Effector CD8-positive, alpha-beta T cell (primary cell): ENCODE results near the gene HPSE2.

Experiments used
- DNase-seq: peaks from one replicate; lab custom pipeline; 2025; lab: John Stamatoyannopoulos, UW

The HPSE2 gene

DNA sequence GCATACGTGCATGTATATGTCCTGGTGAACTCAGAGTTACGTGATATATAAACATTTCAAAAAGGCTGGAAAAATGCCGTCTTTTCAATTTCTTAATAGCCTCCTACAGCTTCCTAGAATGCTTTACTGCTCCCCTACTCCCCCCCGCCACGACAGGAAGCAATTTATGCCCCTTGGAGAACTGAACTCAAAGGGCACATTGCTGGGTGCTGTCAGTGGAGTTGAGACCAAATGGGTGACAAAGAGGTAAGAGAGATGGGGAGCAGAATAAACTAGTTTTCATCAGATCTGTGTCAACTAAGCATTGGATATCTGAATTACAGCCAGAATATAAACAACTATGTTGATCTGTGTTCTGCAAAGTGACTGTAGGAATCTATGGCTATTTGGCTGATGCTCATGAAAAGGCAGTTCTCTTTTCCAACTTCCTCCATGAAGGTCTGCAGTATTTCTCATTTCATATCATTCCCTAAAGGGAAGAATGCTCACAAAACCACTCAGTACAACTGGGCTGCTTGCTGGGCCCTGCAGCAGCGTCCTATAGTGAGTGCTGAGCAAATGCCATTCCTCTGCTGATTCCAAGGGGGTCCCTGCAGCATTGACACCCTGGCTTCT lies 617.6 kb downstream of the HPSE2 start:
- no peak for DNase-seq

DNA sequence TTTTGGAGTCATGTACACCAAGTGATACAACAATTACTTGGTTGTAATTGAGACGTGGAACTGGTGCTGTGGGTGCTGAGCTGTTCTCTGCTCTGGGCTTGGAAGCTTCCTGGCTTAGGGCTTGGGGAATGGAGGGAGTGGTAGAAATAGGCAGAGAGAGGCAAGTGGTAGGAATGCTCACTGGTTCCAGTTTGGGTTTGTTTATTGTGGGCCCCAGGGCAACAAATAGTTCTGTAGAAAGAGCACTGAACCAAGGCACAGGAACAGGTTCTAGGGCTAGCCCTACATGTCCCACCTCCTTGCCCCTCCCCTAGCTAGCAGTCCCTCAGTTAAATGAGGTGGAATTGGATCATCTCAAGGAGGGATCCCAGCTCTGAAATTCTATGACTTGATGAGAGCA lies 622.2 kb downstream of the HPSE2 start:
- DNase-seq: no peak

DNA sequence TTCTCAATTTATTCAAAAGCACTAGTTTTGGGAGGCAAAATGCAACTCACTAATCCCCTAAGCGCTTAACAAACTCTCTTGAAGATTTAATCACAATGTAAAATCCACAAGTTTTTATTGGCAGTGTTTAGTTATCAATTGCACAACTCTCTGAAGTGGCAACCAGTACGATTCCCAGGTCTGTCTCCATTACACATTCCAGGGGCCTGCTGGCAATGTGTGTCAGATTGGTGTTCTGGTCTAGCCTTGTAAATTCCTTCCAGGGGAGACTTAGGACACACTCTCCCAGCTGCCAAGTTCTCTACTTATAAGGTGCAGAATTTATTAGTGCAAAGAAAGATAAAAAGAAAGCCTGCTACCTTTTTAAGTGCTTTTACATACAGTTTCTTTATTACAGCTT lies 624.2 kb downstream of the HPSE2 start:
- no peak for DNase-seq

DNA sequence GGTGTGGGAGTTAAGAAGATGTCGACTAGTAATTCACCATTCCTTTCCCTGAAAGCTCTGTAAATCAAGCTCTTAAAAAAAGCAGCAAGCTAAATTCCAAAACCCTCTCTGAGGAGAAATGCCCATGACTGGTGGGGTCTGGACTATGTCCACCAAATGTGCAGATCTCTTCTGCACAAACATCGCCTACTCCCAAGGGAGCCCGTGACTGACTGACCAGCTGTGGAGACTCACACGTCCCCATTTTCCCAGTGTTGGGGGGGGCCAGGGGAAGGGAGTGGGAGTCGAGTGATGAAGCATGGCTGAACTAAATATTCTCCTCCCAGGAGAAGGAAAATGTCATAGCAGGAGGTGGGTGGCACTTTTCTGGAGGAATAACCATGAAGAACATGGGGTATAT lies 624.8 kb downstream of the HPSE2 start:
- DNase-seq: no peak

DNA sequence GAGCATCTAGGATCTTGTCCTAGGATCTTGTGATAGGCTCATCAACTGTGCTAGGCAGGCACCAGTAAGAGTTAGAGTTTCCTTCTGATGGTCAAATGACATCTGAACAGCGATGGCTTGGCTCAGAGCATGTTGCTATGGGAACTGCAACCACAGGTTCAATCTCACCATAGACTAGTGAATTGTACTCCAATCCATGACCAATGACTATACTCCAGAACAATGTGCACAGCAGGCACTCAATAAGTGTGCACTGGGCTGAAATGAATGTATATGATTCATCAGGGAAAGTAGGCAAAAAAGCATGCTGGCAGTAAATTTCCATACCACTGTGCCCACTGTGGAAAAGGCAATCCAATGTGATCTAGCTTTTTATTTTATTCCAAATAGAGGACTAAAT lies 625.4 kb downstream of the HPSE2 start:
- no peak for DNase-seq

DNA sequence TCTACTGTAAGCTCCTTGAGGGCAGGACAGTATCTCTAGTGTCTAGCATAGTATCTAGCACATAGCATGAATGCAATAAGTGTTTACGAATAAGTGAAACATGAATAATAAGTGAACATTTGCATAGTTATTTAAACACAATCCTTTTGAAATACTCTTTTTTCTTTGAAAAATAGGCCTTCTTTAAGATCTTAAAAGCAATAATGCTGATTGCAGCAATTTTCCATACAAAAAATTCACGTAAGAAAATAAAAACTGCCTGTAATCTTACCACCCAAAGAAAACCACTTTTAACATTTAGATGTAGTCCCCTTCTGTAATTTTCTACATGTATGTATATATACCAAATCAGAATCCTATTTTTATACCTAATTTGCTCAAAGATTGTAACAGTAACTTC lies 626.4 kb downstream of the HPSE2 start:
- DNase-seq: no peak

DNA sequence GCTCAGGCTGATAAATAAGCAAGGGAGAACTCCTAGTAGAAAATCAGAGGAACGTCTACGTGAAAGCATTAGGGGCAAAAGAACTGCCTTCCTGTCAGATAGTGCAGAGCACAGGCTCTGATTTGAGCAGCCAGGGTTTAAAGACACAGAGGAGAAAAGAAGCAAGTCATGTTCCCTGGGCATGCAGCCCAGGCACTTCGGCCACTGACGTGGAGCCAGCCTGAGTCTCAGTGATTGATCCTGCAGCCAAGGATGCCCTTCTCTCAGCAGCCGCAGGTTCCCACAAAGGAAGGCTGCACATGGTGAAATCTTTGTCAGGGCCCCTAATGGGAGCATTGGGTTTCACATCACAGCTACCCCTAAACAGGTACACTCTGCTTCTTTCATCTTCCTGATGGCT lies 627.2 kb downstream of the HPSE2 start:
- DNase-seq: no peak

DNA sequence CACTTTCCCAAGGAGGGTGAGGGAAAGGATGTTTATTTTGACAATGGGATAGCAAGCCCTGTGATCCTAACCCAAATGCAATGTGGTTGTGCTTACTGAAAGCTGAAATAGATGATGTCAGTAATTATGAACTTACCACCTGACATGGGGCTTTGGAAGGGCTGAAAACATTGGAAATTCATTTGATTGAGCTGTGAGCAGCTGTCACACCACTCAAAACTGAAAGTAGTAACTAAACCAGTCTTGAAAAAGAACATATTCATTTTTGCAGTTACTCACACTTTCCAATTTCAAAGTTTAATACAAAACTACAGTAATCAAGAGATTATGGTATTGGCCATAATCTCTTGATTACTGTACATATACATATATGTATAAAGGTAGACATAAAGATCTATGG lies 633.4 kb downstream of the HPSE2 start:
- no peak for DNase-seq

DNA sequence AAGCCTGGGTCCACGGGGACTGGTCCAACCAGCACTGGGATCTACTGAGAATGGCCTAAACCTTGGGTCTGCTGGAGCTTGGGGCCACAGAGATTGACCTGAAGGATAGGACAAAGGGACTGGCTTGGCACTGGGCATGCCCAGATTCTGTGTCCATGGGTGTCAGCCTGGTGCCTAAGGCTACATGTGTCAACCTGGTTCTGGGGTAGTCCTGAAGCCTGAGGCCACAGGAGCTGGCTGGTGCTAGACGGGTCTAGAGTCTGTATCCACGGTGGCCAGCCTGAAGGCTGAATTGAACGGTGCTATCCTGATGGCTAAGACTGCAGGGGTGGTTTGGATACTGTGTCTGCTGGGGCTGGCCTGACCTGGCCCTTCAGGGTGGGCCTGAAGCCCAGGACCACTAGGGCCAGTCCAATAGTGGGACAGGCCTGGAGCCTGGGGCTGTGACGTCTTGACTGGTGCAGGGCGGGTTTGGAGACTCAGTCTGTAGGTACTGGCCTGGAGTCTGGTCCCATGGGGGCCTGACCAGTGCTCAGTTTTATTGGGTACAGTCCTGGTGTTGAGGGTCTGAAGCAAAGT lies 636.5 kb downstream of the HPSE2 start:
- DNase-seq: no peak

DNA sequence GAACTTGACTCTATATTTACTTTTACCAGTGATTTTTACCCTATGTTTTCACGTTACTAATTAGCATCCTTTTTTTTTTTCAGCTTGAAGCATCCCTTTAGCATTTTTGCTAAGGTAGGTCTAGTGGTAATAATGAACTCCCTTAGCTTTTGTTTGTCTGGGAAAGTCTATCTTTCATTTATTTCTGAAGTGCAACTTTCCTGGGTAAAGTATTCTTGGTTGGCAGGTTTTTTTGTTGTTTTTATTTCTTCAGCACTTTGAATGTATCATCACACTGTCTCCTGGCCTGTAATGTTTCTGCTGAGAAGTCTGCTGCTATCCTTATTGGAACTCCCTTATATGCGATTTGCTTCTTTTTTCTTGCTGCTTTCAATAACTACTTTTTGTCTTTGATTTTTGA lies 639.2 kb downstream of the HPSE2 start:
- DNase-seq: no peak

DNA sequence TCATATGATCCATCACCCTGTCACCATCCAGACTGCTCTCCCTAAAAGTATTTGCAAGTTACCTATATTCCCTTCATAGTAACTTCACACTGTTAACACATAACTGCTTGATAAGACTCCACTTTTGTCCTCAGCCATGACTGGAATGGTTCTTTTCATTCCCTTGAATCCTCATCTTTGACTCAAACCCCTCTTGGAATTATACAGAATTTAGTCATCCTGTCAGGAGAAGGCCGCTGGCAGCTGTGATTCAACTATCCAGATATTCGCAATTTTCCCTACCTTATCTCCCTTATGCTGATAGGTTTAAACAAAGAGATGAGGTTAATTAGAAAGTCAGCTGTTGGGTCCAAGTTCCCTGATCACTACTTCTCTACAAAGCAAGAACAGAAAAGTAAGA lies 646.0 kb downstream of the HPSE2 start:
- DNase-seq: no peak

DNA sequence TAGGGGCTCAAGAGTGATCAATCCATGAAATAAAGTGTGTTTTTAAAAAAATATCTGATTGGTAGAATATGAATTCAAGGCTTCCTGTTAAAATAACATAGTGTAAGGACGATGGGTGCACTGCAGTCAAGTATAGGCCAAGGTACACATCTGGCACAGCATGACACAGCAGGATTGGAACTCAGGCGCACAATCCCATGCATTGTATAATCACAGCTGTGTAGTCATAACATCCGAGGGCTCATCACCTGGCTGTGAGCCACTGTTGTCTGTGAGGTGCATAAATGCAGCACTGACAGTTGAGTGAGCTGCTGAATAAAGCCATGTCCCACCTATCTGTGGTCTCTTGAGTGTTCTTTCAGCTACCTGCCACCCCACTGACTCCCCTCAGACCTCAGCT lies 646.6 kb downstream of the HPSE2 start:
- no peak for DNase-seq

DNA sequence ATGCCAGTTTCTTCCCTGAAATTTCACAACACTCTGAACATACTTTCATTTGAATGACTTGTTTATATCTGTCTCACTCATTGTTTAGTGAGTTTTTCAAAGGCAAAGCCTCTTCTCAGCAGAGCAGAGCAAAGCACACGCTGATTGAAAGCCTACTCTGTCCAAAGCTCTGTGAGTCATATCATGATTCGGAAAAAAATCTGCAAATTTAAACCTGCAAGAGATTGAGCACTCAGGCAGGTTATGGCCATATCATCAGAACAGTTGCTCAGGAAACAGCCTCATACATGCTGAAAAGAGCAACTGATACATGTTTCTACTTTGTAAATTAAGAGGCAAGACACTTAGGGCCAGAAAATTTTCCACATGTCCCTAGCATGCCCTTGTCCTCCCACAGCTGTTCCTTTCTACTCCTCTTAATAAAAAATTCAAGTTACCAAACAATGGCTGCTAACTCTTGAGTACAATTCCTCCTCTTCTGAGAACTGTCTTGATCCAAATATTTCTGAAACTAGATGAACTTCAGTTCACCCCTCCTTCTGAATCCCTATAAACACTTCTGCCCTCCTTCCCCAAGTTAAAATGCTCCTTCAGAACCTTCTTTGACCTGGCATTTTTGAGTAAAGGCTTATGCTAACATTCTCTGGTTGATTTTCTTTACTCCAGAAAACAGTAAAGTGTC lies 648.4 kb downstream of the HPSE2 start:
- no peak for DNase-seq

DNA sequence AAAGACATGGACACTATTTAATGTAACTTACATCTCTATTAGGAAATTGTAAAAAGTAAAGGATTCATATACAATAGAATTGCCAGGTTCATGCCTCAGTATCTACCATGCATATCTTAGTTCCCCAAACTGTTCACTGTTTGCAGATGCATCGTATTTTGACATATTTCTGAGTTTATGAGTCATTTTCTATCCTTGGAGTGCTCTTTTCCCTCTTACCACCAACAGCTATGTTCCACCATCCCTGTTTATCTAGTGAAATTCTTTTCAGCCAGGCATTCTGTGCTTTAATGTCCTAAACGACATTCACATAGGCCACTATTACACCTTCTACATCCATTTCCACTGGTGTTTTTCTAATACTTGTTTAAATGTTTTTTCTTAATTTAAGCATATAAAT lies 649.6 kb downstream of the HPSE2 start:
- no peak for DNase-seq

DNA sequence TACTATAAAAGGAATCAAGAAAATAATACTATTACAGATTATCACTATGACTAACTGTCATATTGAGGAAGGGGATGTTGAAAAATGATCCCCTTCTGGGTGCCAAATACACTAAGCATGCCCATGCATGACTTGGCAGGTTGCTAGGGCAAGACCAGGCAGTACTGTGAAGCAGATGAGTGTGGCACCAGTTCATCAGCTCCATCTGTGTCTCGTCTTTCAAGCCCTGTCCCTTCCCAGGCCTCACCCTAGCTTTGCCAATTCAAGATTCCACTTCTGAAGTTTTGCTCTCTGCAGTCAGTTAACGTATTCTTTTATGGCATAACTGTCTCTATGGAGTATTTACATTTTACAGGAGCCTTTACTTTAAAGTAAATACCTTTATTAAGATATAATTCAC lies 653.3 kb downstream of the HPSE2 start:
- no peak for DNase-seq

DNA sequence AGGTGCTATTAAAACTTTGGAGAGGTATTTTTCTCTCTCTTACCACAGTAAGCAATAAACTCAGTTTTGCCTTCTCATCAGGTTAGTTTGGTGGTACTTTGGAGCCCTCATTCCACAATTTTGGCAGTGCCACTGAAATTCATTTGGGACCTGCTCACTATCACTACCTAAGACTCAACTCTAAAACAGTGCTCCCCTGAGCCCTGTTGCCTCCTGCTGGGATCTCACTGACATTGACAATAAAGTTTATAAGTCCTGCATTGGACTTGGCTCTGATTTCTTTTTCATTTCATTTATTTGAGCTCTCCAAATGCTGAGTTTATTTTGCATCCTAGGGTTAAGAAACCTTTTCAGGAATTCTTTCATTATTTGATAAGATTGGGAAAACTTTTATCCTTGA lies 658.1 kb downstream of the HPSE2 start:
- DNase-seq: no peak

DNA sequence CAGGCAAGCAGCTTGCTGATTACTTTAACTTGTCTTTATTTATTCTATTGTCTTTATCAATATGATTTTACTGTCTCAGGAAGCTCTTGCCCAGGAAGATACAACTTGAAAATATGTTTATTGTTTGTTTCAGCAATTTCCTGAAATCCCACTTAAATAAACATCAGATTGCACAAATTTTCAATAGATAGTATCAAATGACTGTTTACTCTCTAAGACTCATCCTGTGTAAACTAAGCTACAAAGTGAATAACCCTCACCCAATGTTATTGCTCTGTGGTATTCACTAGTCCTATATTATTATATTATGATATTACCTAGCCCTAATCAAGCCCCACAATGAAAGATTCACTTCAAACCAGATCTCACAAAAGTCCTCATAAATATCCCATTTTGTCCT lies 658.5 kb downstream of the HPSE2 start:
- DNase-seq: no peak

DNA sequence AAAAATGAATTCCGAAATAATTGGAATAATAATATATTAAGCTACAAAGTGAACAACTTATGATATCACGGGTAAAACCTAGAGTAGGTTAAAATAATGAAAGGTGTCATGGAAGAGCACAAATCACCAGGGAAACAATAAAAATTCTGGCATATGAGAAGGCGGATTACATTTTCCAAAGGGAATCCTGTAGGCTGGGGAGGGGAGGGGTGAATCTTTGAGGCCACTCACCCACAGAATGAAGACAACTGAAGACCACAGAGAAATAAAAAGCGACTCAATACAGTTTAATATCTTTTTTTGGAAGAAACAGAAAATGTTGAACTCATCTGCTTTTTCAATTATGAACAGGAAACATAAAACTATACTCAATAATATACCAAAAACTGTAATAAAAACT lies 659.6 kb downstream of the HPSE2 start:
- no peak for DNase-seq

DNA sequence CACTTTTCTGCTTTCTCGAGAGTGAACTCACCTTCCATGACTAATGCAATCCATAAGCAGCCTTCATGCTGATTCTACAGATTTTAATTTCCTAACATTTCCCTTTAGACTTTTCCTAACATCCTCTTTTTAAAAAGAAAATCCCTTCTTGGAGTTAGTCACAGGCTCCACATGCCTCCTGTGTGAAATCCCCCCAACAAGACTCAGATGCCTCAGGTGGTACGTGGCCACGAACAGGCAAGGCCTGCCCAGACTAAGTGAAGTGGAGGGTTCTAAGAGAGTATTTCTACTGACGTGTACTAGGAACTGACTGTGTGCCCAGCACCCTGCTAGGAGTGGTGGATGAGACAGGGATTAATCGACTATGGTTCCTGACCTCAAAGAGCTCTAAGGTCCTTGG lies 663.1 kb downstream of the HPSE2 start:
- no peak for DNase-seq

DNA sequence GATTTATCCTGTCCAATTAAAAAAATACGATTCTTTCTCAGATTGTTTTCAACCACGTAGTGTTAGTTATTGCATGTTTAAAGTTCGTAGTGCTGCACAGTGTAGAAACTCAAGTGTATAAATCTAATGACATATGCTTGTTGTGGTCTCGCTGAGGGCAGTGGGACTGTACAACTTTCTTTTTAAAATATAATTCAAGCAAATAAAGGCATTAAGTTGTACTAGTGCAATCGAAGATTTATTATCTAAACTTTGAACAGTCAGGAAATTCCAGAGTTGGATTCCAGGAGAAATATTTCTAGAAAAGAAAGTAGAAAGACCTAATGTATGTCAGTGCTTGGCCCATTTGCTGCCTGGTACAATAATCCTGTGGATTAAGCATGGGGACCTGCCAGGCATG lies 664.8 kb downstream of the HPSE2 start:
- no peak for DNase-seq

DNA sequence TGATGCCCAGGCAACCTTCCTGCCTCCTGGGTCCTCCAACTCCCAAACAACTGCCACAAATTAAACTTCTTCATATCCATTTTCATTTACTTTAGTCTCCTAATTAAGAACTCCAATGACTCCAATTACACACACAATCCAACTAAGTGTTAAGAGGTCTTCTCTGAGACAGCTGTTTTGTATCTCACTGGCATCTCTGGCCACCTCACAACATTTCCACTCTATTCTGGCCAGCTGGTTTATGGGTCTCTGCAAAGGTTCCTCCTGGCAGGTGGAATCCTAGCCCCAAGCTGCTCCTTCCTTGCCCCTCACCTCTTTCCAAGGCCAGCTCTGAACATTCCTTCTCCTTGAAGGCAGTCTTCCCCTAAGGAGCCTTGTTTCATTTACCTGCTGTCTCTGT lies 665.8 kb downstream of the HPSE2 start:
- DNase-seq: no peak

DNA sequence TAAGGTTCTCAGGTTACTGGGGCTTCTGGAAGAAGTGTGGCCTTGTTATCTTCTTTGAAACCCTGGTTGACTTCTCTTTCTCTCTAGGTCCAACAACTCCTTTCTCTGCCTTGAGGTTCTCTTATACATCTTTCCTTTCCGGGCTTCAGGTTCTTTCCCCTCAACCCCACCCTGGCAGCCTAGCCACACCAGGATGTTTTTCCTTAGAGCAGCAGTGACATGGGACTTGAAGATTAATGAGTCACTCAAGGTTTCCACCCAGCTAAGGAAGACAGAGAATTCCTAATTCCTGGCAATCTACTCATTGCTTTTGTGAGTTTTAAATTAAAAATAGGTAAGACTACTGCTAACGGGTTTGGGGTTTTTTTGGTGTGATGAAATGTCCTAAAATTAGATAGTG lies 667.1 kb downstream of the HPSE2 start:
- no peak for DNase-seq

DNA sequence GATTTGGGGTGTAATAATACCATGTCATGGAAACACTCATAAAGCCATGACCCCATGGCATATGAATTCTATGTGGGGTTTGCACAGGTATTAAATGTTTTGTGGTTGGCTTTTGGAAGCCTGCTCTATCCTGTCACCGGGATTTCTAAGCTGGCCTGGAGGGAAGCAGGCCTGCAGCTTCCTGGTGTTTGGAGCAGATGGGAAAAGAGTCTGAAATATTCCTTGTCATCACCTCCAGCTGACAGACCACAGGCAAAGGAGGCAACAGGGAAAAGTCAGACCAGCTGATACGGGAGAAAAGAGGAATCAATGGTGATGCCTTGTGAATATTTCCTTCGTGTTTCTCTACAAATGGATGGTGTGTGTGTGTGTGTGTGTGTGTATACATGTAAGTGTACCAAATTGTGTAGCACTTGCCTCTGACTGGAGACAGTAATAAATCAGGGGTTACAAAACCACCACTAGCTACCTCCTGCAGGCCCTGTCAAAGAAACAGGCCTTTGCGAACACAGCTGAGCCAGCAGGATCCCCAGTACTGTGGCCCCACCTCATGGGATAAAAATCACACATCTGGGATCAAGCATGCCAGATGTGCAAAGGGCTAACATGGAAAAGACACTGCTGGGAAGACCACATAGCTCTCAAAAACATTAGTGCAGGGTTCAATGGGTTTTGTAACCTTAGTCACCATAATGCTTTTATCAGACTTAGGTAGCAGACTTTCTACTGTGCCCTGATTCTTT lies 668.1 kb downstream of the HPSE2 start:
- DNase-seq: no peak
